WI38 (cell line): Measurements from ENCODE around the gene NCBP2L.
A peak's percentile ranks its signal among the peaks of the same experiment; 100 is the strongest.

Source experiments
- H3K4me3 ChIP-seq: 2 replicates; pipeline ENCODE4 v1.5.1; 2011; ENCODE audit warnings: low read depth, mild to moderate bottlenecking, control low read depth, low read length
- CTCF ChIP-seq: IDR thresholded peaks from 2 replicates; pipeline ENCODE4 v1.5.1; 2012; ENCODE audit warnings: low read depth, mild to moderate bottlenecking, control low read depth, low read length

The NCBP2L gene

GRCh38 chrX:107775000-107775733 is 2.4 kb upstream of the NCBP2L start:
- H3K4me3 ChIP-seq, result peak overlapping the region; percentile 51
- TF ChIP-seq CTCF, result no peak

GRCh38 chrX:107775734-107776511 is 1.6 kb upstream of the NCBP2L start, which contains the start of gene TSC22D3:
TSC22D3 (minus strand) TSS chrX:107775787; CDS start chrX:107775419, 368 bp downstream.
- no peak for TF ChIP-seq CTCF
- H3K4me3 ChIP-seq, result peak within 1 kb of the TSS; percentile 51

GRCh38 chrX:107776649-107777535 is 641 bp upstream of the NCBP2L start:
- peak overlapping the region; percentile 51; the same call in 1 of the 2 replicates for H3K4me3 ChIP-seq
- peak; percentile 56 for TF ChIP-seq CTCF

- H3K4me3 ChIP-seq, result no peak overlapping the region
- no peak for TF ChIP-seq CTCF
Observed at GRCh38 chrX:107780525-107780924, 3.0 kb downstream of the NCBP2L start.

GRCh38 chrX:107787827-107788226 is 10.3 kb downstream of the NCBP2L start:
- TF ChIP-seq CTCF, result no peak
- H3K4me3 ChIP-seq, result no peak overlapping the region

GRCh38 chrX:107804427-107804826 is 26.9 kb downstream of the NCBP2L start:
- TF ChIP-seq CTCF, result no peak
- H3K4me3 ChIP-seq, result no peak overlapping the region
